Uterus (tissue), 2 donors: ENCODE data around the gene PDE6A.

Source experiments
- POLR2A ChIP-seq, 2 donors: fragments of 450-650 bp; IDR thresholded peaks; one replicate each; pipeline ENCODE4 v1.6.1; 2016; ENCODE audit warnings: antibody characterized with exemption in 2 of 2, mild to moderate bottlenecking in 1 of 2, moderate library complexity in 1 of 2
- TF ChIP-seq, protein P1 (sequence below), 4 experiments: fragments of 200-600 bp in 2 of 4; fragments of 450-650 bp in 2 of 4; sonication (generic) in 2 of 4; IDR thresholded peaks; one replicate each; pipeline ENCODE4 v1.5.1; 2016 to 2019; ENCODE audit warnings: antibody characterized with exemption in 4 of 4, mild to moderate bottlenecking in 2 of 4, moderate library complexity in 1 of 4

DNA sequence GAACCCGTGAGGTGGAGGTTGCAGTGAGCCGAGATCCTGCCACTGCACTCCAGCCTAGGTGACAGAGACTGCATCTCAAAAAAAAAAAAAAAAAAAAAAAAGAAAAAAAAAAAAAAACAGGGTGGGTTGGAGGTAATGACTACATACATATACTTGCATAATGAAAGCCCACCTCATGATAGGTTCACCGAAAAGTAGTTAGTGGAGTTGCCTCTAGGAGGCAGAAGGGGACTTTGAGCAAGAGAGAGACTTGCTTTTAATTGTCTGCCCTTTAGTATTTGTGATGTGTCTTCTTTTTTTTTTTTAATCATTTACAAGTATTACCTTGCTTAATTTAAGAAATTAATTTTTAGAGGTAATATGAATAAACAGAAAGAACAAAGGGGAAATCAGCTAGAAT lies 114.6 kb downstream of the PDE6A start:
- TF ChIP-seq, protein P1, sequence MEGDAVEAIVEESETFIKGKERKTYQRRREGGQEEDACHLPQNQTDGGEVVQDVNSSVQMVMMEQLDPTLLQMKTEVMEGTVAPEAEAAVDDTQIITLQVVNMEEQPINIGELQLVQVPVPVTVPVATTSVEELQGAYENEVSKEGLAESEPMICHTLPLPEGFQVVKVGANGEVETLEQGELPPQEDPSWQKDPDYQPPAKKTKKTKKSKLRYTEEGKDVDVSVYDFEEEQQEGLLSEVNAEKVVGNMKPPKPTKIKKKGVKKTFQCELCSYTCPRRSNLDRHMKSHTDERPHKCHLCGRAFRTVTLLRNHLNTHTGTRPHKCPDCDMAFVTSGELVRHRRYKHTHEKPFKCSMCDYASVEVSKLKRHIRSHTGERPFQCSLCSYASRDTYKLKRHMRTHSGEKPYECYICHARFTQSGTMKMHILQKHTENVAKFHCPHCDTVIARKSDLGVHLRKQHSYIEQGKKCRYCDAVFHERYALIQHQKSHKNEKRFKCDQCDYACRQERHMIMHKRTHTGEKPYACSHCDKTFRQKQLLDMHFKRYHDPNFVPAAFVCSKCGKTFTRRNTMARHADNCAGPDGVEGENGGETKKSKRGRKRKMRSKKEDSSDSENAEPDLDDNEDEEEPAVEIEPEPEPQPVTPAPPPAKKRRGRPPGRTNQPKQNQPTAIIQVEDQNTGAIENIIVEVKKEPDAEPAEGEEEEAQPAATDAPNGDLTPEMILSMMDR (IDR thresholded peaks at IDR 0.05), result no peak
- TF ChIP-seq POLR2A (IDR thresholded peaks at IDR 0.05), result no peak
